22Rv1 (cell line): ENCODE data around the gene OR11H6.
A peak's percentile ranks its signal among the peaks of the same experiment; 100 is the strongest.
"Not testable (repeated sequence)": the region's sequence is repeated elsewhere in the genome, so short reads cannot be mapped to it uniquely, and the experiment has no call there.

Source experiments
- H3K27ac ChIP-seq: fragments of 450-650 bp; 2 replicates; pipeline ENCODE4 v1.5.1; 2017
- CTCF ChIP-seq: fragments of 450-650 bp; IDR thresholded peaks from 2 replicates; pipeline ENCODE4 v1.5.1; 2017; ENCODE audit warnings: mild to moderate bottlenecking
- ZFX ChIP-seq: fragments of 450-650 bp; IDR thresholded peaks from 2 replicates; pipeline ENCODE4 v1.6.1; 2017; ENCODE audit warnings: antibody characterized with exemption, borderline replicate concordance

The OR11H6 gene

GRCh38 chr14:20184181-20184580 is 39.3 kb upstream of the OR11H6 start:
- no peak for TF ChIP-seq CTCF
- no peak for TF ChIP-seq ZFX
- H3K27ac ChIP-seq, result no peak overlapping the region

GRCh38 chr14:20190596-20190995 is 32.9 kb upstream of the OR11H6 start, which contains the start of gene OR11G2:
TSS of gene OR11G2 (plus strand) at chr14:20190896. CDS start at chr14:20197438, 6,542 bp downstream.
- TF ChIP-seq ZFX (no peak), CTCF (no peak)
- no peak within 1 kb of the TSS for H3K27ac ChIP-seq

- H3K27ac ChIP-seq, result no peak overlapping the region
- TF ChIP-seq CTCF (no peak), ZFX (no peak)
These were observed 32.1 kb upstream of the OR11H6 start for GRCh38 chr14:20191396-20191795.

- TF ChIP-seq CTCF (no peak), ZFX (no peak)
These were observed 29.4 kb upstream of the OR11H6 start for GRCh38 chr14:20194101-20194500.

GRCh38 chr14:20195170-20195569 is 28.3 kb upstream of the OR11H6 start:
- not testable (repeated sequence) for H3K27ac ChIP-seq

More at GRCh38 chr14:20194101-20194500, 29.4 kb upstream of the OR11H6 start:
- no peak overlapping the region for H3K27ac ChIP-seq

GRCh38 chr14:20195911-20196310 is 27.6 kb upstream of the OR11H6 start:
- H3K27ac ChIP-seq, result no peak overlapping the region
- TF ChIP-seq ZFX (no peak), CTCF (peak; percentile 53)

- TF ChIP-seq ZFX (no peak), CTCF (no peak)
- H3K27ac ChIP-seq, result no peak overlapping the region
These were observed 26.1 kb upstream of the OR11H6 start for GRCh38 chr14:20197459-20197858.

- H3K27ac ChIP-seq, result no peak overlapping the region
- TF ChIP-seq CTCF, result no peak
- TF ChIP-seq ZFX, result no peak
These were observed 24.5 kb upstream of the OR11H6 start for GRCh38 chr14:20198991-20199390.
